GM19035 (cell line): ENCODE results near the gene SLC25A23.
"Not testable (repeated sequence)": the region's sequence is repeated elsewhere in the genome, so short reads cannot be mapped to it uniquely, and the experiment has no call there.

ENCODE experiments used
- ATAC-seq: cut with Tn5 transposase; IDR thresholded peaks from one replicate; pipeline ENCODE4 v1.9.1; 2021; ENCODE audit not compliant: unreplicated experiment

The SLC25A23 gene

GRCh38 chr19:6459262-6460098 lies at the start of gene SLC25A23:
SLC25A23 (minus strand) TSS chr19:6459792; CDS start chr19:6459628, 164 bp downstream.
- peak; percentile 40 for ATAC-seq

GRCh38 chr19:6508028-6508771 lies 48.6 kb upstream of the SLC25A23 start:
- not testable (repeated sequence) for ATAC-seq

- no peak for ATAC-seq
These were observed 44.0 kb upstream of the SLC25A23 start for GRCh38 chr19:6503407-6504201.

- no peak for ATAC-seq
These were observed 42.4 kb upstream of the SLC25A23 start, which contains the start of gene TUBB4A for GRCh38 chr19:6501740-6502648. TUBB4A (minus strand) TSS chr19:6502309; CDS start chr19:6502212, 97 bp downstream.

GRCh38 chr19:6500837-6501739 lies 41.5 kb upstream of the SLC25A23 start:
- ATAC-seq, result no peak

- ATAC-seq, result no peak
These were observed 39.6 kb upstream of the SLC25A23 start for GRCh38 chr19:6499052-6499790.

- ATAC-seq, result no peak
These were observed 38.9 kb upstream of the SLC25A23 start for GRCh38 chr19:6498294-6499036.

- no peak for ATAC-seq
These were observed 36.4 kb upstream of the SLC25A23 start for GRCh38 chr19:6495947-6496346.

GRCh38 chr19:6494438-6495036 lies 34.9 kb upstream of the SLC25A23 start:
- no peak for ATAC-seq

- no peak for ATAC-seq
These were observed 32.4 kb upstream of the SLC25A23 start for GRCh38 chr19:6491802-6492592.

GRCh38 chr19:6490134-6490533 lies 30.5 kb upstream of the SLC25A23 start:
- ATAC-seq, result no peak

GRCh38 chr19:6489278-6490061 lies 29.9 kb upstream of the SLC25A23 start:
- ATAC-seq, result peak; percentile 72

GRCh38 chr19:6484831-6485230 lies 25.2 kb upstream of the SLC25A23 start:
- no peak for ATAC-seq

GRCh38 chr19:6484230-6484629 lies 24.6 kb upstream of the SLC25A23 start:
- ATAC-seq, result no peak

GRCh38 chr19:6483235-6483634 lies 23.6 kb upstream of the SLC25A23 start:
- ATAC-seq, result no peak

GRCh38 chr19:6482343-6482686 lies 22.7 kb upstream of the SLC25A23 start:
- no peak for ATAC-seq
